OCI-LY1 (cell line): ENCODE results near the gene RNFT2.

ENCODE experiments used
- H2AFZ ChIP-seq: fragments of 200-600 bp; sonication (generic), shearing (Covaris generic); 2 replicates; pipeline ENCODE4 v1.6.0; 2014; ENCODE audit warnings: antibody characterized with exemption, mild to moderate bottlenecking, low read length
- H3F3A ChIP-seq: fragments of 200-600 bp; sonication (generic), shearing (Covaris generic); 2 replicates; pipeline ENCODE4 v1.6.0; 2014; ENCODE audit warnings: mild to moderate bottlenecking, antibody characterized with exemption, low read length, moderate library complexity; ENCODE audit not compliant: insufficient read depth
- H3K27ac ChIP-seq: fragments of 200-600 bp; sonication (generic); 2 replicates; pipeline ENCODE4 v1.5.1; 2014; ENCODE audit warnings: low read length, mixed run types, mild to moderate bottlenecking, low read depth; ENCODE audit not compliant: poor library complexity, severe bottlenecking
- H3K27me3 ChIP-seq: fragments of 200-600 bp; sonication (generic); 2 replicates; pipeline ENCODE4 v1.6.0; 2014; ENCODE audit warnings: antibody characterized with exemption, mild to moderate bottlenecking, low read length, moderate library complexity; ENCODE audit not compliant: insufficient read depth
- H3K36me3 ChIP-seq: fragments of 200-600 bp; sonication (generic); 2 replicates; pipeline ENCODE4 v1.6.1; 2014; ENCODE audit warnings: mild to moderate bottlenecking, antibody characterized with exemption, low read length, moderate library complexity, mixed read lengths; ENCODE audit not compliant: insufficient read depth
- H3K4me1 ChIP-seq: fragments of 200-600 bp; sonication (generic); 2 replicates; pipeline ENCODE4 v1.5.1; 2014; ENCODE audit warnings: mild to moderate bottlenecking, low read length, moderate library complexity; ENCODE audit not compliant: insufficient read depth, severe bottlenecking
- H3K4me2 ChIP-seq: fragments of 200-600 bp; sonication (generic), shearing (Covaris generic); 2 replicates; pipeline ENCODE4 v1.6.1; 2014; ENCODE audit warnings: low read length
- H3K4me3 ChIP-seq: fragments of 200-600 bp; sonication (generic); 2 replicates; pipeline ENCODE4 v1.5.1; 2014; ENCODE audit warnings: low read length, low read depth, mild to moderate bottlenecking, mixed read lengths; ENCODE audit not compliant: poor library complexity, severe bottlenecking
- H3K79me2 ChIP-seq: fragments of 200-600 bp; shearing (Covaris generic); 2 replicates; pipeline ENCODE4 v1.6.1; 2016; ENCODE audit warnings: mixed run types, low read length, mixed read lengths; ENCODE audit not compliant: insufficient read depth
- H3K9ac ChIP-seq: fragments of 200-600 bp; sonication (generic), shearing (Covaris generic); 2 replicates; pipeline ENCODE4 v1.6.1; 2014; ENCODE audit warnings: mild to moderate bottlenecking, low read length, mixed read lengths
- H3K9me2 ChIP-seq: fragments of 200-600 bp; sonication (generic), shearing (Covaris generic); 2 replicates; pipeline ENCODE4 v1.6.1; 2014; ENCODE audit warnings: low read depth, mild to moderate bottlenecking, low read length, mixed read lengths
- H3K9me3 ChIP-seq: fragments of 200-600 bp; shearing (Covaris generic); 2 replicates; pipeline ENCODE4 v1.6.1; 2014; ENCODE audit warnings: low read length, mixed read lengths
- H4K20me1 ChIP-seq: fragments of 200-600 bp; sonication (generic), shearing (Covaris generic); 2 replicates; pipeline ENCODE4 v1.6.0; 2016; ENCODE audit warnings: mild to moderate bottlenecking, low read length; ENCODE audit not compliant: insufficient read depth
- EZH2 ChIP-seq: fragments of 200-600 bp; sonication (generic), shearing (Covaris generic); IDR thresholded peaks from 2 replicates; pipeline ENCODE4 v1.8.0; 2017; ENCODE audit warnings: borderline replicate concordance, mixed run types, mild to moderate bottlenecking, antibody characterized with exemption, low read length, moderate library complexity, mixed read lengths
- TF ChIP-seq, protein P1 (sequence below): fragments of 200-600 bp; sonication (generic), shearing (Covaris generic); IDR thresholded peaks from 2 replicates; pipeline ENCODE4 v1.5.1; 2017; ENCODE audit warnings: mild to moderate bottlenecking, antibody characterized with exemption, low read length, moderate library complexity, mixed read lengths

The RNFT2 gene

DNA sequence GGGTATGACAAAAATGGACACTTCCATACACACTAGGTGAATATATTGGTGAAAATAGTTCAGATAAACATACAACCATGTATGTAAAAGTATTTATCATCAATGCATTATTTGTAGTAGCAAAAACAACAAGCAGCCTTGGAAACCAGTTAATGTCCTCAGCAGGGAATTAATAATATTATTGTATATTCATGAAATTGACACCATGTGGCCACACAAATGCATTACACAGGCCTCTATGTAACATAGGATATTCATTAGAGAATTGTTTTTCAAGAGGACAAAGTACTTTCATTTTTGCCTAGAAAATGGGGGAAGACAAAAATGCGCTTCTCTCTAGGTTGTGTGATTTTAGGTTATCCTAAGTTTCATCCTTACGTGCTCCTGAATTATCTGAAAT, 24.6 kb upstream of the RNFT2 start:
- no peak overlapping the region for H3K4me3 ChIP-seq
- H4K20me1 ChIP-seq = no peaks in the 10 kb centered on the region
- no peak overlapping the region; the same call in 1 of the 2 replicates for H3K9ac ChIP-seq
- H3K27ac ChIP-seq = peak overlapping the region; percentile 91
- no peaks in the 10 kb centered on the region for H3K9me3 ChIP-seq
- no peaks in the 10 kb centered on the region for H3F3A ChIP-seq
- H3K79me2 ChIP-seq = peaks cover 6% of the 10 kb centered on the region
- H3K36me3 ChIP-seq = peaks cover 63% of the 10 kb centered on the region
- H3K27me3 ChIP-seq = no peaks in the 10 kb centered on the region
- TF ChIP-seq, protein P1, sequence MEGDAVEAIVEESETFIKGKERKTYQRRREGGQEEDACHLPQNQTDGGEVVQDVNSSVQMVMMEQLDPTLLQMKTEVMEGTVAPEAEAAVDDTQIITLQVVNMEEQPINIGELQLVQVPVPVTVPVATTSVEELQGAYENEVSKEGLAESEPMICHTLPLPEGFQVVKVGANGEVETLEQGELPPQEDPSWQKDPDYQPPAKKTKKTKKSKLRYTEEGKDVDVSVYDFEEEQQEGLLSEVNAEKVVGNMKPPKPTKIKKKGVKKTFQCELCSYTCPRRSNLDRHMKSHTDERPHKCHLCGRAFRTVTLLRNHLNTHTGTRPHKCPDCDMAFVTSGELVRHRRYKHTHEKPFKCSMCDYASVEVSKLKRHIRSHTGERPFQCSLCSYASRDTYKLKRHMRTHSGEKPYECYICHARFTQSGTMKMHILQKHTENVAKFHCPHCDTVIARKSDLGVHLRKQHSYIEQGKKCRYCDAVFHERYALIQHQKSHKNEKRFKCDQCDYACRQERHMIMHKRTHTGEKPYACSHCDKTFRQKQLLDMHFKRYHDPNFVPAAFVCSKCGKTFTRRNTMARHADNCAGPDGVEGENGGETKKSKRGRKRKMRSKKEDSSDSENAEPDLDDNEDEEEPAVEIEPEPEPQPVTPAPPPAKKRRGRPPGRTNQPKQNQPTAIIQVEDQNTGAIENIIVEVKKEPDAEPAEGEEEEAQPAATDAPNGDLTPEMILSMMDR = no peak; the same call in 1 of the 2 replicates
- TF ChIP-seq EZH2 = no peak
- no peak overlapping the region for H2AFZ ChIP-seq
- H3K4me1 ChIP-seq = peaks cover 66% of the 10 kb centered on the region
- H3K9me2 ChIP-seq = no peaks in the 10 kb centered on the region
- no peak overlapping the region for H3K4me2 ChIP-seq

DNA sequence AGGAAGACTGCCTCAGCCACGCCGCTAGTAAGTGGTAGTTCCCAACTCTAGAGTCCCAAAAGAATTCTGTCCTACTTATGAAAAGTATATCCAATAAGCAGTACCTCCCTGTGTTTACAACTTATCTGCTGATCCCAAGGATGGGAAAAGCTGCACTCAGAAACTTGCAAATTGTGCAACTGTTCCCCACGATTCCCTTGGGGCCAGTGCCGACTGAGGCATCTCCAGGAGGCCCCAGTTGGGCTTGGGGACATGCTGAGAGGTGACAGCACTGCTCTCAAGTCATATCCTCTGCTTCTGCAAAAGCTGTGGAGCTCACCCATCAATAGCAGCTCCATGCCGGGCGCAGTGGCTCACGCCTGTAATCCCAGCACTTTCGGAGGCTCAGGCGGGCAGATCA, 23.9 kb upstream of the RNFT2 start:
- H3K27ac ChIP-seq = peak overlapping the region; percentile 91
- H3K36me3 ChIP-seq = peaks cover 70% of the 10 kb centered on the region
- H4K20me1 ChIP-seq = no peaks in the 10 kb centered on the region

DNA sequence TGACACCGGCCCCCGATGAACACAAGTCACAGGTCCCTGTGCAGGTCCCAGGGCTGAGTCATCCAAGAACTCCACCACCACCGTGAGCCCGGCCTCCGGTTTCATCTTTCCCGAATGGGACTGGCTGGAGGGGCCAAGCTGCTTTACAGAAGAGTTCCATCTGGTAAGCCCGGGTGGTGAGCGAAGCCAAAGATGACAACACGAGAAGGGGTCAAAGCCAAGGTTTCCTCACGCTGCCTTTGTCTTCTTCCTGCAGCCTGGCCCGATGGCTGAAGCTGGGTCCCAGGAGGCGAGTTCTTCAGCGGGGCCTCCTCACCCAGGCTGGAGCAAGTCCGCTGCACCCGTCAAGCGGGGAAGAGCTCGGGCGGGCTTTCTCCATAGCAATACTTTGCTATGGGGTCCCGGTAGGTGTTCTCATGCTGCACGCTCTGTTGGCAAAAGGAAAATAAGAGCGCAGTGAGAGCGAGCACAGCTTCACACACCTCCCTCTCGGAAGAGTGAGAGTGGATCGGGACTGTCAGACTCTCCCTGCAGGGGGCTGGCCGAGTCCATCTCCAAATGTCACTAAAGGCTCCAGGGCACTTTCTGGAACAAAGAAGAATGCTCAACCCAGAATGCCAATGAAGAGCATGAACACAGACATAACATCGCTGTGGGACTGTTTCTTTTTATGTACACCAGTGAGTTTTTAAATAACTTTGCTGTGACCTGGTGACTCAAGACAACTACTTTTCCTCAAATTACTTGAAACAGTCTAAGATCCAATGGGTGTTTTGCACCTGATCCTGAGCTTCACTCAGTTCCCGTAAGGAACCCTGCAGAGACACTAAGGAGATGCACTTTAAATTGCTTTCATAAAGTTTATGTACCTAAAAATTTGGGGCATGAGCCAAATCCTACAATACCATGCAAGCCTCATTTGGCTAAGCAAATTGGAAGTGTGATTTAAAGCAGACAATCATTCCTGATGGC, 20.4 kb upstream of the RNFT2 start:
- Histone ChIP-seq H3K9me2 (no peaks in the 10 kb centered on the region), H4K20me1 (no peaks in the 10 kb centered on the region), H3K27ac (peak overlapping the region; percentile 86), H2AFZ (no peak overlapping the region), H3F3A (no peaks in the 10 kb centered on the region), H3K36me3 (peaks cover 91% of the 10 kb centered on the region), H3K9me3 (no peaks in the 10 kb centered on the region), H3K4me2 (no peak overlapping the region), H3K4me1 (peaks cover 79% of the 10 kb centered on the region), H3K9ac (no peak overlapping the region), H3K4me3 (no peak overlapping the region), H3K27me3 (no peaks in the 10 kb centered on the region), H3K79me2 (peaks cover 20% of the 10 kb centered on the region)
- no peak for TF ChIP-seq EZH2
- TF ChIP-seq, protein P1 = no peak

More for the DNA sequence above, 23.9 kb upstream of the RNFT2 start:
- H3K9me2 ChIP-seq = no peaks in the 10 kb centered on the region
- no peak overlapping the region; the same call in 1 of the 2 replicates for H3K4me2 ChIP-seq
- H3K27me3 ChIP-seq = no peaks in the 10 kb centered on the region
- peaks cover 66% of the 10 kb centered on the region for H3K4me1 ChIP-seq
- TF ChIP-seq, protein P1 = no peak
- no peak for TF ChIP-seq EZH2
- H2AFZ ChIP-seq = no peak overlapping the region
- H3K4me3 ChIP-seq = no peak overlapping the region
- H3K9ac ChIP-seq = no peak overlapping the region
- no peaks in the 10 kb centered on the region for H3K9me3 ChIP-seq
- peaks cover 10% of the 10 kb centered on the region for H3K79me2 ChIP-seq
- no peaks in the 10 kb centered on the region for H3F3A ChIP-seq
